GM12801 (cell line): ENCODE data around the gene WIF1.

Source experiments
- TF ChIP-seq, protein P1 (sequence below): IDR thresholded peaks from one replicate; pipeline ENCODE4 v1.5.1; 2011; ENCODE audit warnings: control low read depth; ENCODE audit not compliant: insufficient read length; ENCODE audit errors: extremely low read depth

The WIF1 gene

DNA sequence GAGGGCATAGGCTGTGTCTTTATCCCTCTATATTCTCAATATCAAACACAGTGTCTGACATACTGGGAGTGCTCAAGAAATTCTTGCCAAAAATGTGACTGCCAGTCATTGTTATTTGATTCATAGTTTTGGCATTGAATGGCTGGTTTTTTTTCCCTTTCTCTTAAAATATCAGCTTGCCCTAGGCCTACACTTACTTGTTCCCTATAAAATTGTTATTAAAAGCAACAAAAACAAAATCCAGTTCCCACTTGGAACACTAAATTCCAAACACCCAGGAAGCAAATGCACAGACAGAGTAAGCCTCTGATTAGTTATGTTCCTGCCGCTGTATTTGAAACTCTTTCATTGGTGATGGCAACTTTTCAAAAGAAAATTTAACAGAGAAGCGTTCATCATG, 110.7 kb downstream of the WIF1 start:
- TF ChIP-seq, protein P1, sequence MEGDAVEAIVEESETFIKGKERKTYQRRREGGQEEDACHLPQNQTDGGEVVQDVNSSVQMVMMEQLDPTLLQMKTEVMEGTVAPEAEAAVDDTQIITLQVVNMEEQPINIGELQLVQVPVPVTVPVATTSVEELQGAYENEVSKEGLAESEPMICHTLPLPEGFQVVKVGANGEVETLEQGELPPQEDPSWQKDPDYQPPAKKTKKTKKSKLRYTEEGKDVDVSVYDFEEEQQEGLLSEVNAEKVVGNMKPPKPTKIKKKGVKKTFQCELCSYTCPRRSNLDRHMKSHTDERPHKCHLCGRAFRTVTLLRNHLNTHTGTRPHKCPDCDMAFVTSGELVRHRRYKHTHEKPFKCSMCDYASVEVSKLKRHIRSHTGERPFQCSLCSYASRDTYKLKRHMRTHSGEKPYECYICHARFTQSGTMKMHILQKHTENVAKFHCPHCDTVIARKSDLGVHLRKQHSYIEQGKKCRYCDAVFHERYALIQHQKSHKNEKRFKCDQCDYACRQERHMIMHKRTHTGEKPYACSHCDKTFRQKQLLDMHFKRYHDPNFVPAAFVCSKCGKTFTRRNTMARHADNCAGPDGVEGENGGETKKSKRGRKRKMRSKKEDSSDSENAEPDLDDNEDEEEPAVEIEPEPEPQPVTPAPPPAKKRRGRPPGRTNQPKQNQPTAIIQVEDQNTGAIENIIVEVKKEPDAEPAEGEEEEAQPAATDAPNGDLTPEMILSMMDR: no peak

DNA sequence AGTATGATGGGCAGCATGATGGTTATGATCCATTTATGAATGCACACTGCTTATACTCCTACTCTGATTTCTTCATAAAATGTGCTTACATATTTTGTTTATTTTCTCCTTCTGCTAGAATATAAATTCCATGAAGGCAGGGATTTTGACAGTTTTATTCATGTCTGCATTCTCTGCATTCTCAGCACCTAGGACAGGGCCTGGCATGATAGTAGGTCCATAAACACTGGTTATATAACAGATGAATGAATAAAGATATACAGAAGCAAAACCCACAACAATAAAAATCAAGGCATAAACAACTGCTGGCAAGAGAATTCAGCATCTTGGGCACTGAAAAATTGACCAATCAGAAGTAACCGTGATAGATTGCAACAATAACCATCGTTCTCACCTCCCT, 115.4 kb downstream of the WIF1 start:
- TF ChIP-seq, protein P1: no peak

DNA sequence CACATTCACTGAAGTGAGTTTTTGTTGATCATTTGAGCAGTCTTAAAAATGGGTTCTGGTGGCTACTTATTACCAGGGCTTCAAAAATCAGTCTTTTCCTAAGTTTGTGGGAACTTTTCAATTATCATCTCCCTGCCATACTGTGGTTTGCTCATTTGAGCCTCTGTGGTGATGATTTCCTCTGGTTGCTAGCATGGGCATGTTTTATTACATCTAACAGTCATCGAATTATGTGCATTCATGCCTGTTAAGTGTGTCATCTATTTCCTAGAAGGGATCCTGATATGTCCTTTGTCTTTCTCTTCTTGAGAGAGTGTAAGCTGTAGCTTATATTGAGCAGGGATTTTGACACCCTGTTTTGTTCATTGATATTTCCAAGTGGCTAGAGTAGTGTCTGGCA, 116.8 kb downstream of the WIF1 start:
- TF ChIP-seq, protein P1: no peak
